Panc1 (cell line): ENCODE measurements around the gene METAP1. TPM values are rescaled to one million over a fixed set of nuclear protein-coding genes. Genes with fewer than 3 reads are reported as not detected.
A peak's percentile ranks its signal among the peaks of the same experiment; 100 is the strongest.
"Not testable (repeated sequence)": the region's sequence is repeated elsewhere in the genome, so short reads cannot be mapped to it uniquely, and the experiment has no call there.

Experiments
- ATAC-seq: fragments of 200-7000 bp; cut with Tn5 transposase; 2 replicates; pipeline ENCODE4 v1.9.1; 2020; ENCODE audit warnings: mild to moderate bottlenecking, moderate library complexity
- BruUV-seq: library from RNA; stranded (reverse); fragments of 400-500 nt; replicated peaks from 2 replicates; lab custom pipeline; 2021; lab: Mats Ljungman, UMichigan
- CTCF ChIA-PET: fragments of 300-600 bp; sonication (Branson Sonifier 250); formaldehyde crosslinking; loops from one replicate; lab custom pipeline; 2022; ENCODE audit warnings: antibody characterized with exemption; lab: Charles Lee
- POLR2A ChIA-PET: fragments of 300-600 bp; sonication (Branson Sonifier 250); formaldehyde crosslinking; loops from one replicate; lab custom pipeline; 2022; ENCODE audit warnings: antibody characterized with exemption; lab: Charles Lee
- DNase-seq: peaks from one replicate; pipeline ENCODE4 v3.0.0-alpha.2; 2010; ENCODE audit warnings: low read depth, low spot score
- H3K27ac ChIP-seq: 2 replicates; pipeline ENCODE4 v1.5.1; 2011; ENCODE audit warnings: mild to moderate bottlenecking, low read length, inconsistent platforms
- H3K27me3 ChIP-seq: fragments of 200-500 bp; sonication (Bioruptor generic); 2 replicates; pipeline ENCODE4 v1.6.0; 2014; ENCODE audit warnings: low read length, inconsistent platforms; ENCODE audit not compliant: control insufficient read depth, insufficient read depth
- H3K36me3 ChIP-seq: fragments of 200-500 bp; sonication (Bioruptor generic); 2 replicates; pipeline ENCODE4 v1.5.1; 2014; ENCODE audit warnings: inconsistent platforms, mild to moderate bottlenecking, low read length, moderate library complexity; ENCODE audit not compliant: control insufficient read depth, insufficient read depth
- H3K4me1 ChIP-seq: 2 replicates; pipeline ENCODE4 v1.5.1; 2011; ENCODE audit warnings: inconsistent platforms, mild to moderate bottlenecking, low read length, moderate library complexity; ENCODE audit not compliant: control insufficient read depth, insufficient read depth
- H3K4me3 ChIP-seq, 2 experiments: 2 replicates each; pipeline ENCODE4 v1.5.1; 2011 to 2012; ENCODE audit warnings: low read depth in 2 of 2, low read length in 2 of 2, mild to moderate bottlenecking in 2 of 2, inconsistent platforms in 1 of 2, moderate library complexity in 1 of 2
- H3K9me3 ChIP-seq: fragments of 200-500 bp; sonication (Bioruptor generic); 2 replicates; pipeline ENCODE4 v1.5.1; 2014; ENCODE audit warnings: low read depth, mild to moderate bottlenecking, inconsistent platforms, low read length, moderate library complexity; ENCODE audit not compliant: control insufficient read depth, insufficient read depth
- CTCF ChIP-seq: fragments of 450-650 bp; IDR thresholded peaks from 2 replicates; pipeline ENCODE4 v1.5.1; 2017; ENCODE audit warnings: mild to moderate bottlenecking
- POLR2AphosphoS5 ChIP-seq: IDR thresholded peaks from 2 replicates; pipeline ENCODE4 v1.6.1; 2012; ENCODE audit warnings: mild to moderate bottlenecking, low read depth, low read length, moderate library complexity
- REST ChIP-seq, 2 experiments: IDR thresholded peaks; 2 replicates each; pipeline ENCODE4 v1.6.1; 2011 to 2012; ENCODE audit warnings: low read depth in 2 of 2, control low read depth in 1 of 2, low read length in 1 of 2, mild to moderate bottlenecking in 1 of 2, moderate library complexity in 1 of 2; ENCODE audit not compliant: insufficient read depth in 1 of 2
- SIN3A ChIP-seq: IDR thresholded peaks from 2 replicates; pipeline ENCODE4 v1.6.1; 2012; ENCODE audit warnings: low read depth, mild to moderate bottlenecking, low read length, moderate library complexity, borderline replicate concordance; ENCODE audit not compliant: insufficient read depth
- TCF7L2 ChIP-seq: IDR thresholded peaks from 2 replicates; pipeline ENCODE4 v1.6.1; 2011; ENCODE audit warnings: mild to moderate bottlenecking, low read depth, low read length, inconsistent platforms
- in situ Hi-C: cut with HindIII; loops from 2 replicates; pipeline ENCODE4 v1.10.0; 2016; ENCODE audit warnings: low sequenced_read_pairs, low pct_unique_long_range_greater_than_20kb
- intact Hi-C: fragments of 100-400 bp; cut with micrococcal nuclease; formaldehyde crosslinking; loops from one replicate; pipeline ENCODE4 v1.10.0; 2022; ENCODE audit not compliant: unreplicated experiment
- total RNA-seq: library from RNA; stranded (reverse); gene quantifications from one replicate; pipeline ENCODE4 v1.2.1, GENCODE V29; 2021; ENCODE audit not compliant: unreplicated experiment

METAP1 gene
- total RNA-seq, 1 experiment from 2014 or later, result 51.9 TPM

DNA sequence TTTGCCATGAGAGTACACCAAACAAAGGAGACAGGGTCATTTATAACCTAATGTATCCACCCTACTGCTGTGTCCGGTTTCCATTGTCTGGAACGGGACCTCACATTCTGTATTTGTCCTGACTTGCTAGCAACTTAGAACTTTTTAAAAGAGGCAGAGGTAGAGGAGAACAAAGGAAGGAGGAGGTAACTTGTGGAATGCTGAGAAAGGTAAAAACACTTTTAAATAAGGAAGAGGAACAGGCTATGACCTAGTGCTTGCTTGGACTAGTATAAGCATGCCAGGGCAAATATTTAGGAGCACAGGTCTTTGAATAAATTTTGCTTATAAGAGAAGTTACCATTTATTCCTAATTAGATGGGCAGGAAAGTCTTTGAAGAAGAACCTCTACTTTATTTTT is 96.3 kb downstream of the METAP1 start:
- H3K27me3 ChIP-seq, H3K36me3 ChIP-seq, ATAC-seq, H3K27ac ChIP-seq, DNase-seq, in situ Hi-C loops, BruUV-seq, H3K9me3 ChIP-seq, intact Hi-C loops, POLR2A ChIA-PET, CTCF ChIA-PET, H3K4me3 ChIP-seq: not testable (repeated sequence)
- peaks cover 11% of the 10 kb centered on the region for H3K4me1 ChIP-seq

GRCh38 chr4:99099311-99099710 is 103.8 kb downstream of the METAP1 start:
- intact Hi-C loops (no loop called here), in situ Hi-C loops (no loop called here)
- DNase-seq (no peak), ATAC-seq (peak; percentile 70; the same call in 1 of the 2 replicates)
- no peaks in the 10 kb centered on the region for H3K9me3 ChIP-seq
- TF ChIP-seq POLR2AphosphoS5, result no peak
- TF ChIP-seq REST (IDR thresholded peaks at IDR 0.05; ENCODE audit: insufficient read depth in 1 of 2, low read depth in 2 of 2, low read length in 1 of 2), result no peak
- TF ChIP-seq CTCF, result no peak
- TF ChIP-seq SIN3A, result no peak
- no peak for TF ChIP-seq TCF7L2
- CTCF ChIA-PET, result no interaction called here
- H3K27ac ChIP-seq, result peak overlapping the region; percentile 57
- H3K36me3 ChIP-seq, result no peaks in the 10 kb centered on the region
- no peaks in the 10 kb centered on the region for H3K4me1 ChIP-seq
- H3K4me3 ChIP-seq, result peak overlapping the region; percentile 34 to 60
- POLR2A ChIA-PET, result no interaction called here
- no peaks in the 10 kb centered on the region for H3K27me3 ChIP-seq
- no TSS peak for BruUV-seq

GRCh38 chr4:99099814-99100213 is 104.3 kb downstream of the METAP1 start:
- H3K9me3 ChIP-seq, CTCF ChIA-PET, in situ Hi-C loops, H3K36me3 ChIP-seq, BruUV-seq, ATAC-seq, H3K27me3 ChIP-seq, POLR2A ChIA-PET, intact Hi-C loops, DNase-seq, H3K4me1 ChIP-seq: not testable (repeated sequence)
- H3K27ac ChIP-seq, result peak overlapping the region; percentile 57; the same call in 1 of the 2 replicates
- peak overlapping the region; percentile 34 to 60 for H3K4me3 ChIP-seq
